SJCRH30 (cell line): ENCODE data around the gene PRSS38. TPM values are rescaled to one million over a fixed set of nuclear protein-coding genes. Genes with fewer than 3 reads are reported as not detected.

Experiments
- DNase-seq, 2 experiments: peaks; one replicate each; pipeline ENCODE4 v3.0.0-alpha.2; 2015 to 2020
- H3K27ac ChIP-seq: fragments of 250-450 bp; sonication (Bioruptor Pico); 2 replicates; pipeline ENCODE4 v1.5.1; 2020; ENCODE audit warnings: mild to moderate bottlenecking, moderate library complexity
- H3K27me3 ChIP-seq: fragments of 250-450 bp; sonication (Bioruptor Pico); 2 replicates; pipeline ENCODE4 v1.5.1; 2020; ENCODE audit warnings: mild to moderate bottlenecking, moderate library complexity
- H3K36me3 ChIP-seq: fragments of 250-450 bp; sonication (Bioruptor Pico); 2 replicates; pipeline ENCODE4 v1.5.1; 2020; ENCODE audit warnings: mild to moderate bottlenecking, moderate library complexity
- H3K4me1 ChIP-seq: fragments of 250-450 bp; sonication (Bioruptor Pico); 2 replicates; pipeline ENCODE4 v1.5.1; 2020; ENCODE audit warnings: mild to moderate bottlenecking, moderate library complexity
- H3K4me3 ChIP-seq: fragments of 250-450 bp; sonication (Bioruptor Pico); 2 replicates; pipeline ENCODE4 v1.5.1; 2020; ENCODE audit warnings: mild to moderate bottlenecking, moderate library complexity
- H3K9me3 ChIP-seq: fragments of 250-450 bp; sonication (Bioruptor Pico); replicated peaks from 2 replicates; pipeline ENCODE4 v1.5.1; 2020; ENCODE audit warnings: mild to moderate bottlenecking, moderate library complexity
- total RNA-seq: library from RNA; depleted of rRNA; stranded (reverse); fragments of >200 nt; shearing (Covaris generic); gene quantifications from 2 replicates; pipeline ENCODE4 v1.2.3, GENCODE V29; 2014

PRSS38 gene
- total RNA-seq, 1 experiment from 2014 or later, result not detected

- no peaks in the 10 kb centered on the region for H3K27me3 ChIP-seq
- peak overlapping the region; percentile 81 for H3K27ac ChIP-seq
- peaks cover 6% of the 10 kb centered on the region for H3K36me3 ChIP-seq
- peaks cover 36% of the 10 kb centered on the region for H3K4me1 ChIP-seq
- no peaks in the 10 kb centered on the region for H3K9me3 ChIP-seq
- H3K4me3 ChIP-seq, result no peak overlapping the region
- DNase-seq, result no peak
Measured at GRCh38 chr1:227774821-227775661, 40.4 kb upstream of the PRSS38 start.

GRCh38 chr1:227775841-227776240 is 39.6 kb upstream of the PRSS38 start:
- H3K27me3 ChIP-seq, result no peaks in the 10 kb centered on the region
- no peak for DNase-seq
- no peaks in the 10 kb centered on the region for H3K9me3 ChIP-seq
- H3K4me1 ChIP-seq, result peaks cover 36% of the 10 kb centered on the region
- no peaks in the 10 kb centered on the region for H3K36me3 ChIP-seq
- no peak overlapping the region for H3K4me3 ChIP-seq
- peak overlapping the region; percentile 81 for H3K27ac ChIP-seq

- peak; percentile 80 to 81 for DNase-seq
Measured at GRCh38 chr1:227776331-227776771, 39.1 kb upstream of the PRSS38 start.

GRCh38 chr1:227777156-227777555 is 38.3 kb upstream of the PRSS38 start:
- Histone ChIP-seq H3K9me3 (no peaks in the 10 kb centered on the region), H3K27ac (peak overlapping the region; percentile 81), H3K36me3 (no peaks in the 10 kb centered on the region), H3K4me1 (peaks cover 36% of the 10 kb centered on the region), H3K27me3 (no peaks in the 10 kb centered on the region), H3K4me3 (no peak overlapping the region)
- no peak for DNase-seq

More at GRCh38 chr1:227776331-227776771, 39.1 kb upstream of the PRSS38 start:
- Histone ChIP-seq H3K4me1 (peaks cover 36% of the 10 kb centered on the region), H3K27me3 (no peaks in the 10 kb centered on the region), H3K27ac (peak overlapping the region; percentile 81), H3K4me3 (no peak overlapping the region), H3K36me3 (no peaks in the 10 kb centered on the region), H3K9me3 (no peaks in the 10 kb centered on the region)

GRCh38 chr1:227777646-227778045 is 37.8 kb upstream of the PRSS38 start:
- peak overlapping the region; percentile 81 for H3K27ac ChIP-seq
- peaks cover 31% of the 10 kb centered on the region for H3K4me1 ChIP-seq
- no peak for DNase-seq
- no peak overlapping the region for H3K4me3 ChIP-seq
- peaks cover under 1% of the 10 kb centered on the region; the same call in 1 of the 2 replicates for H3K36me3 ChIP-seq
- no peaks in the 10 kb centered on the region for H3K27me3 ChIP-seq
- no peaks in the 10 kb centered on the region for H3K9me3 ChIP-seq

- Histone ChIP-seq H3K9me3 (no peaks in the 10 kb centered on the region), H3K4me1 (peaks cover 30% of the 10 kb centered on the region), H3K27ac (no peak overlapping the region), H3K36me3 (peaks cover 5% of the 10 kb centered on the region; the same call in 1 of the 2 replicates), H3K27me3 (no peaks in the 10 kb centered on the region), H3K4me3 (no peak overlapping the region)
- DNase-seq, result no peak
Measured at GRCh38 chr1:227778401-227778947, 37.0 kb upstream of the PRSS38 start.

GRCh38 chr1:227779021-227779441 is 36.4 kb upstream of the PRSS38 start:
- Histone ChIP-seq H3K4me1 (peaks cover 30% of the 10 kb centered on the region), H3K36me3 (peaks cover 5% of the 10 kb centered on the region; the same call in 1 of the 2 replicates), H3K27ac (no peak overlapping the region), H3K9me3 (no peaks in the 10 kb centered on the region), H3K4me3 (no peak overlapping the region), H3K27me3 (no peaks in the 10 kb centered on the region)
- no peak for DNase-seq

- H3K36me3 ChIP-seq, result peaks cover 5% of the 10 kb centered on the region; the same call in 1 of the 2 replicates
- no peaks in the 10 kb centered on the region for H3K9me3 ChIP-seq
- peaks cover 30% of the 10 kb centered on the region for H3K4me1 ChIP-seq
- no peaks in the 10 kb centered on the region for H3K27me3 ChIP-seq
- no peak overlapping the region for H3K27ac ChIP-seq
- H3K4me3 ChIP-seq, result no peak overlapping the region
- no peak for DNase-seq
Measured at GRCh38 chr1:227779685-227780084, 35.8 kb upstream of the PRSS38 start.

GRCh38 chr1:227780101-227781044 is 35.1 kb upstream of the PRSS38 start:
- Histone ChIP-seq H3K36me3 (peaks cover 5% of the 10 kb centered on the region; the same call in 1 of the 2 replicates), H3K4me3 (no peak overlapping the region), H3K27me3 (no peaks in the 10 kb centered on the region), H3K9me3 (no peaks in the 10 kb centered on the region), H3K27ac (no peak overlapping the region), H3K4me1 (peaks cover 24% of the 10 kb centered on the region)
- DNase-seq, result peak in 1 of 2 experiments; percentile 2

GRCh38 chr1:227781314-227781930 is 34.1 kb upstream of the PRSS38 start:
- H3K4me1 ChIP-seq, result peaks cover 15% of the 10 kb centered on the region
- no peak overlapping the region for H3K4me3 ChIP-seq
- no peaks in the 10 kb centered on the region for H3K9me3 ChIP-seq
- no peaks in the 10 kb centered on the region for H3K27me3 ChIP-seq
- peak in 1 of 2 experiments; percentile 2 for DNase-seq
- H3K27ac ChIP-seq, result no peak overlapping the region
- peaks cover 5% of the 10 kb centered on the region; the same call in 1 of the 2 replicates for H3K36me3 ChIP-seq

GRCh38 chr1:227782226-227782625 is 33.2 kb upstream of the PRSS38 start:
- DNase-seq, result no peak
- Histone ChIP-seq H3K4me1 (peaks cover 8% of the 10 kb centered on the region), H3K27ac (no peak overlapping the region), H3K36me3 (peaks cover 5% of the 10 kb centered on the region; the same call in 1 of the 2 replicates), H3K9me3 (no peaks in the 10 kb centered on the region), H3K4me3 (no peak overlapping the region), H3K27me3 (no peaks in the 10 kb centered on the region)

- Histone ChIP-seq H3K27ac (no peak overlapping the region), H3K27me3 (no peaks in the 10 kb centered on the region), H3K9me3 (no peaks in the 10 kb centered on the region), H3K4me1 (no peaks in the 10 kb centered on the region; the same call in 1 of the 2 replicates), H3K36me3 (peaks cover 5% of the 10 kb centered on the region; the same call in 1 of the 2 replicates), H3K4me3 (no peak overlapping the region)
- DNase-seq, result no peak
Measured at GRCh38 chr1:227785094-227785804, 30.2 kb upstream of the PRSS38 start.

- no peak for DNase-seq
- Histone ChIP-seq H3K4me1 (no peaks in the 10 kb centered on the region; the same call in 1 of the 2 replicates), H3K9me3 (no peaks in the 10 kb centered on the region), H3K27me3 (no peaks in the 10 kb centered on the region), H3K36me3 (peaks cover 5% of the 10 kb centered on the region; the same call in 1 of the 2 replicates), H3K4me3 (no peak overlapping the region), H3K27ac (no peak overlapping the region)
Measured at GRCh38 chr1:227785805-227786671, 29.4 kb upstream of the PRSS38 start.
